Hematopoietic multipotent progenitor cell treated with erythropoietin and hydrocortisone succinate and interleukin-3 and kit ligand, for 6 days (in vitro differentiated cells): ENCODE results near the gene DGAT2.

Source experiments
- DNase-seq: peaks from one replicate; pipeline ENCODE4 v3.0.0-alpha.2; 2015

Gene DGAT2

DNA sequence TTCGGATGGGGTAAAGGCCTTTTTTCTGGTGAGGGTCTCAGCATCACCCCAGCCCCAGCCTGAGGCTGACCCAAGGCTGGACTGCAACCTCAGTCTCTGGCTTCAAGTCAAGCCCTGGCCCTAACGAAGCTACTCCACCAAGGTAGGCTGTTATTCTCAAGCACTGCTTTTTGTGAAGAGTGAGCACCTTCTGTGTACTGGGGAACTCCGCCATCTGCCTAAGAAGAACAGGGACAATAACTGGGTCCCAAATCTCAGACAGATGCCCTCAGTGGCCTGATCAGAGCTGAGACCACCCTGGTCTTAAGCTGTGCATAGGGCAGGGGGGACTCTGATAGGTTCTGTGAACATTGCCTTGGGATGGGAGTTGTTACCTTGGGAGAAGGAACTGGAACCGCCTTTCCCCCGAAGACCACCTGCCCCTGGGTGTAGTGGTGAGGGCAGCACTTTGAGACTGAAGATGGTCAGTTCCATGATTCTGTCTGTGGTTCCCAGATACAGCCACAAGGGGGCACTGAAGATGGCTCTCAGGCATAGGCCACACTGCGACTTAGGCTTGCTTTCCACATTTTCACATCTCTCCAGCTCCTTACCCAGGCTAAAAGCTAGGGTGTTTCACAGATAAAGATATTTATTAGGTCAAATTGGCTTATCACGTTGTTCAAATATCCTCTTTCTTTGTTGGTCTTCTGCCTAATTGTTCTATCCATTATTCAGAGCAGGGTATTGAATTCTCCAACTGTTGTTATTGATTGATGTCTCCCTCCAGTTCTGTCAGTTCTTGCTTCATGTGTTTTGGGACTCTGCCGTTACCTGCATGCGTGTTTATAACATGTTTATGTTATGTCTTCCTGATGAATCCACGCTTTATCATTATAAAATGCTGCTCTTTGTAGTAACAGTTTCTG lies 34.6 kb downstream of the DGAT2 start:
- DNase-seq, result peak; percentile 86

DNA sequence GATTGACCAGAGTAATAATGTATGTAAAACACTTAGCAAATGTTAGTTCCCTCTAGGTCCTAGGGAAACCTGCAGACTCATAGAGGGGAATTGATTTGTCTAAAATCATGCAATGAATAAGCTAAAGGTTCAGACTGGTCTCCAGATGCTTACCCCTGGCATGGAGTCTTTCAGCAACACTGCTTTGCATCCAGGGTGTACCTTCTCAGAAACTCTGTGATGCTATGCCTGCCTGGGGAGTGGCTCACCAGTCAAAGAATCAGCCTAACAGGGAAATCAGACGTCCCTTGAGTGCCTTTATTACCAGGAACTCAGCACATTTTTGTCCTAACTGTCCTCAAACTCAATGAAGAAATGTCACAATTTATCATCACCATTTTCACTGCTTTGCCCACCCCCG lies 40.5 kb downstream of the DGAT2 start:
- DNase-seq, result no peak

DNA sequence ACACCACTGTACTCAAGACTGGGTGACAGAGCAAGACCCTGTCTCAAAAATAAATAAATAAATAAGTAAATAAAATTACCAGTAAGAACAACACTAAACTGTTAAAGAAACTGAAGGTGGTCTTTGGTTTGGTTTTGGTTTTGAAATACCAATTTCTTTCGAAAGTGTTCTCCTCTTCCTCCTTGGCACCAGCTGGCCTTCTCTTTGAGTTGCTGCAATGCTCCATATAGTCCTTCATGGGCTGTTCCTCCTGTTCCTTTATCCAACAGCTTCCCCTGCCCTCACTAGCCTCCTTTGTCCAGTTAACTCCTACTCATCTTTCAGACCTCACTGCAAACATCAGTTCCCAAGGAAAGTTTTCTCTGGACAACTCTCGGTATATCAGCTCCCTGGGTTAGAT lies 41.4 kb downstream of the DGAT2 start:
- no peak for DNase-seq

DNA sequence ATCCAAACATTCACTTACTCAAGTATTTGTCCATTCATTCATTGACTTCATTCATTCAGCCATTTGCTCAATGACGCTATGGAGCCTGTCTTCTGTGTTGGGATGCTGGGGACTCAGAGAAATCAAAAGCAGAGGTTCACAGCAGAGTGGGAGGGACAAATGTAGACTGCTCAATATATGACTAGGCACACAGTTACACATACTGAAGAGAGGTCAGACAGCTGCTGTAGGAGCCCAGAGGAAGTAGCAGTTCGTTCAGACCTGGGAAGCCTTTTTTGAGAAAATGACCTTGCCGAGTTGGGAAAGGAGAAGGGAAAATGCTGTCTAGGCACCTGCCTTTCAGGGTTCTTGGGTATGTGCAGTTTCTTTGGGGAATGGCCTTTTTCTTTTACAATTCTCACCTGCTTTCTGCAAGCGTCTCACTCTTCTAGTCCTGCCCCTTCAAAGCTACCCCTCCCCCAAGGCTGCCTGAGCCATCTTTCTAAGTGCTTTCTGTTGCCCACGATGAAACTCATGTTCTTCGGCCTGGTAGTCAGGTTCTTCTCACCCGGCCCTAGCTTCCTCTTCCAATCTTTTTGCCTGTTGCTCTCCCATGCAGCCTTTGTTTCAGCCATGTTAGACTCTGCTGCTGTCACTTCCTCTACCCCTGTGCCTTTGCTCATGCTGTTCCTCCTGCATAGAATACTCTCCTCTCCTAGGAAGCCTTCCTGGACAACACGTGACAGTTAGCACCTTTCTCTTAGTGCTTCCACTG lies 42.2 kb downstream of the DGAT2 start:
- DNase-seq, result no peak

DNA sequence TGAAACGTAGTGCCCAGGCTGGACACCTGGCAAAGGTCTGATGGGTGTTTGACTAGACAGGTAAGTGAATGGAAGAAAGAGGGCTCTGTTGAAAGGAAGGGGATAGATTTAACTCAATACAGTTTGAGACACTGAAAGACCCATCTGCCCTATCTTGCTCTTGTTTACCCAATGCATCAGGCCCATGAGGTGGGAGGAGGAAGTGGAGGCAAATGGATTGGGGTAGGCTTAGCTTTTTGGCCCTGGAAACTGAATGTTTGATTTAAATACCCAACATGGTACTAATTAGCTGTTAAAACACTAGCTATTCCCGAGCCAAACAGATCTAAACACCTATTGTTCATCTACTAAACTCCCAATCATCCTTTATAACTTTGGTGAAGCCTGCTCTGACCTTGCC lies 42.9 kb downstream of the DGAT2 start:
- no peak for DNase-seq

DNA sequence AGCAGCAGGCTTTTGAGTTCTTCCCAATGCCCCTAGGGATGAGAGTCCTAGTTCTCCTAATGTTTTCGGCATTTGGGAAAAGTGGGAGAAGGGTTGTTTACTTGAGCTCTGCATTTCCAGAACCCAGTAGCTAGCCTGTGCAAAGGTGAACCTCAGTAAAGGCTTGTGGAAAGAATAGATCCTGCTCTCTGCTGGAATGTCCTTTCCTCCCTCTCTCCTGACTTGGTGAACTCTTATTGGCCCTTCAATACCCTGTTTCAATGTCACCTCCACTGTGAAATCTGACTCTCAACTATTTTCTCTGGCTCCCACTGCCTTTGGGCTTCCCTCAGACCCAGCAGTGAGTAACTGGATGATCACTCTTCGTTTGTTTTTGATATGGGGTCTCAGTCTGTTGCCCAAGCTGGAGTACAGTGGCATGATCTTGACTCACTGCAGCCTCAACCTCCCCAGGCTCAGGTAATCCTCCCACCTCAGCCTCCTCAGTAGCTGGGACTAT lies 44.0 kb downstream of the DGAT2 start:
- DNase-seq, result no peak

DNA sequence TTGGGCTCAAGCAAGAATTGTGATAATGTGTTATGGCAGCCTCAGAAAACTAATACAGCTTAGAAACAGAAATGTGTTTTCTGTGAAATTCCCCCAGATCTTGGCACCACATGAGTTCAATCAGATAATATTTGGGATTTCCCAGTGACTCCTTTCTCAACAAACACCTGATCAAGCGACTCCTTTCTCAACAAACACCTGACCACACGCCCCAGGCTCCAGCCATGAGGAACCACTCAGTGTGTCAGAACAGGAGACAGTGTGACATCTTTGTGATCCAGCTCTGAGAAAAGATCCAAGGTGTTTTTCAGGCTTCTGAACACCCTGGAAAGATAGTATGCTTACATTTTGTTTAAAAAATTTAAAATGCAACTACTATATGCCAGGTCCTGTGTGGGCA lies 44.5 kb downstream of the DGAT2 start:
- DNase-seq, result no peak

DNA sequence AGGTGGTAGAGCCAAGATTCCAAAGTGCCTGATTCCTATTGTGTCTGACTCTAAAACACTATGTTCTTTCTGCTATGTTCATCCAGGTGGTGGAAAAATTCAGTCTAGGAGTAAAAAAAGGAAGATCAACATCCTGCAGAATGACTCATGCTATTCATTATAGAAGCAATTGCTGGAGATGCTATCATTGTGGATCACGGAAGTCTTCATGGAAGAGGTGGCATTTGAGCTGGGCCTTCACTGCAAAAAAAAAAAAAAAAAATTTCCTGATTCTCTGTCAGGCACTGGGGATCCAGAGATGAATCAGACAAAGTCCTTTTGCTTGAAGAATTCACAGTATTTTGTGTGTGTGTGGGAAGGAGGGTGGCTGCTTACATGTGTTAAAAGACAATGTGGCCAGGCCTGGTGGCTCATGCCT lies 45.1 kb downstream of the DGAT2 start:
- DNase-seq, result no peak

DNA sequence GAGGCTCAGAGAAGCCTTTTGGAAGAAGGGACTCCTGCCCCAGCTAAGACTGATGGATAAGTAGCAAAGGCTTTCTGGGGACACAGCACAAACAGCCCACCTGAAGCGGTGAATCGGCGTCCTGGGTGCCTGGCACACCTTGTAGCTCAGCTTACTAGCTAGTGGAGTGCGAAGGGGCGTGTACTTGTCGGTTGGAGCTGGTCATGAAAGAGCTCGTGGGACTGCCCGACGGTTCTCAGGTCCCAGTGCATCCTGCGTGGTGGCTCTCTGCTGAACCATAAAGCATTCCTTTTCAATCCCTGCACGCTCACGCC lies 45.7 kb downstream of the DGAT2 start:
- no peak for DNase-seq

DNA sequence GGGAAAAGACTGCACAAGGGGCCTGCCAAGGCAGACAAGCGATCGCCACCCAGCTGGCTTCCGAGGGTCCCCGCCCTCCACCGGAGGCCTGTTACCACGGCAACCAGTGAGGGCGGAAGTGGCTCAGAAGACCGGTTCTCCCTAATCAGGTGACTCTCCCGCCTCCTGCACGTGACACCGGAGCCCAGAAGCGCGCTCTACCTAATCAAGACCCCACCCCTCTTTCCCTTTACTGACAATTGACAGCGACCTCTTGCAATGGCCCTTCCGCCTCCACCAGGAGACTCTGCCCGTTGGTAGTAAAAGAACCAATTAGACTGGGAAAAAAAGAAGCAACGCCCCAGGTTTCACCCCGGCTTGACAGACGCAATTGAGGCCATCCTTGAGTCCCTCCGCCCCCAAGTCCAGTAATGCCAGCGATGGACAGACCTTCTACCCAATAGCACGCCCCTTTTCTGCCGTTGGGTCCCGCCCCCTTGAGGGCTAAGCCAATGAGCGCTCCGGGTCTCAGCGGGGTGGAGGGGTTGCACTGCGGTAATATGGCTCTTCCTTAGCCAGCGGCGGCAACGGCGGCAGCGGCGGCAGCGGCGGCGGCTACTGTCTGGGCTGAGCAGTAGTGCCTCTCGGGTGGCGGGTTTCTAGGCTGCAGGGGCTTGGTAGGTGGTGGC lies 46.2 kb downstream of the DGAT2 start, which contains the start of gene UVRAG:
Gene UVRAG, plus strand, starts transcription at position 534 of the 668 bp plus-strand sequence. CDS start 198 bp downstream, outside the sequence.
- peak; percentile 100 for DNase-seq

DNA sequence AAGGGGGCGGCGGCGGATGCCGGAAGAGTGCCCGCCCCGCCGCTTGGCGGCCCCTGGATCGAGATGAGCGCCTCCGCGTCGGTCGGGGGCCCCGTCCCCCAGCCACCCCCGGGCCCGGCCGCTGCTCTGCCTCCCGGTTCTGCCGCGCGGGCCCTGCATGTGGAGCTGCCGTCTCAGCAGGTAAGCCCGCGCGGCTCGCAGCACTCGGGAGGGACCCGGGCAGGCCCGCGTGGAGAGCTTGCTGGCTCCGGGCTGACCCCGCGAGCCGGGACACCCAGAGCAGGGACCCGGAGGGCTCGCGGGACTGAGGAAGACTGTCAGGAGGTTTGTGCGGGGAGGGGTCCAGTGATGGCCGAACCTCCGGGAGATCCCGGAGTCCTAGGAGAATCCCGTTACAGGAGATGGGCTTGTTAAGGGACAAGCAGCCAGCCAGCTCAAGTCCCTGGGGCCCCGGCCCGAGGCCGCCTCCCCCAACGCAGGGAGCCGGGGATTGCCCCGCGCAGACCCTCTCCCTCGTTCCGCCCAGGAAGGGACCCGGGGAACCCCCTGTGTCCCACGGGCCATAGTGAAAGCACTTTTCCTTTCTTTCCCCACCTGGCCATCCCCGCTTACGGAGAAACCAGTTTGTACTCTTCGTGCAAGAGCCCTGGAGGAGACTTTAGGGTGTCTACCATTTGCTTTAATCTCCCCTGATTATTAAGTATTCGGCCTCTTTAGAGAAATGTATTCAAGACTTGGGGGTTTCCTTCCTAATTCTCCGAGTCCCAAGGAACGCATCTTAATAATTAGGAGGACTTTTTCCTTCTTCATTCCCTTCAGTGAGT lies 47.0 kb downstream of the DGAT2 start:
- peak; percentile 43 for DNase-seq

DNA sequence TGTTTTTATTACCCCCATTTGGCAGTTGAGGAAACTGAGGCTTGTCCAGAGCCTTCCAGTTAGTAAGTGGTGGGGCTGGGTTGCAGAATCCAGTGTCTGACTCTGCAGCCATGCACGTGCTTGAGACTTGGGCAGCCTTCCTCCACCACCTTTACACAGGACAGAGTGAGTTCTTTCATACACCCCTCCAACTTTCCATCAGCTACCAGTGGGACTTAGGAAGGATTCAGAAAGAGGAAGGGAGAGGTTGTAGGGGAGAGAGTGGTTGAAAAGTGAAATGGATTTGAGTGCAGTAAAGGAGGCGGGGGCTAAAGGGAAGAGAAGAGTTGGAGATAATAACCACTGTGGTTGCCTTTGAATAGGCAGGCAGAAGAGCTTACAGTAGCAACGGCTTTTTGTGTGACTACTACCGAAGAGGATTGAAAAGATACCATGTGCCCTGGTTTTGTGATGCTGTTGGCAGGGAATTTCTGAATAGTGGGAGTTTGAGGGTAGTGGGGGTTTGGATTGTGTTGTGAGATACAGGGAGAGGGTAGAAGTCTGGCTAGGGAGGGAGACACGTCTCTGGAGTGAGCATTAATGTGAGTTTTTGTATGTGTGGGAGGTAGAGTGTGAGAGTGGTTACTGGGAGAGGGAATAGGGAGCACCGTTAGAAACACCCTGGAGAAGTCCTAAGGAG lies 48.1 kb downstream of the DGAT2 start:
- DNase-seq, result peak; percentile 82

DNA sequence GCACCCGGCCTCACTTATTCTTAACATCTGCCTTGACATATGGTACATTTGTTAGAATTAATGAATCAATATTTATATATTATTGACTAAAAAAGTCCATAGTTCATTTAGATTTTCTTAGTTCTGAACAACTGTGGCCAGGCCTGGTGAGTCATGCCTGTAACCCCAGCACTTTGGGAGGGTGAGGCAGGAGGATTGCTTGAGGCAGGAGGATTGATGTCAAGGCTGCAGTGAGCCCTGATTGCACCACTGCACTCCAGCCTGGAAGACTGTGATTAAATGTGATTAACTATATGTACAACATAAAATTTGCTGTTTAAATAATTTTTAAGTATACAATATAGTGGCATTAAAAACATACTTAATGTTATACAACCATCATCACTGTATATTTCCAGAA lies 52.1 kb downstream of the DGAT2 start:
- no peak for DNase-seq

DNA sequence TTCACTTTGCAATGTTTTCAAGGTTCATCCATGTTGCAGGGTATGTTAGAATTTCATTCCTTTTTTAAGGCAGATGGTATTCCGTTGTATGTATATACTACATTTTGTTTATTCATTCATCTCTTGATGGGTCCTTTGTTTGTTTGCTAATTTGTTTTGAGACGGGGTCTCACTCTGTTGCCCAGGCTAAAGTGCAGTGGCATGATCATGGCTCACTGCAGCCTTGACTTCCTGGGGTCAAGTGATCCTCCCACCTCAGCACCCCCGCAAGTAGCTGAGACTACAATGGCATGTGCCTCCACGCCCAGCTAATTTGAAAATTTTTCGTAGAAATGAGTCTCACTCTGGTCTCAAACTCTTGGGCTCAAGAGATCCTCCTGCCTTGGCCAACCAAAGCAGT lies 52.6 kb downstream of the DGAT2 start:
- no peak for DNase-seq

DNA sequence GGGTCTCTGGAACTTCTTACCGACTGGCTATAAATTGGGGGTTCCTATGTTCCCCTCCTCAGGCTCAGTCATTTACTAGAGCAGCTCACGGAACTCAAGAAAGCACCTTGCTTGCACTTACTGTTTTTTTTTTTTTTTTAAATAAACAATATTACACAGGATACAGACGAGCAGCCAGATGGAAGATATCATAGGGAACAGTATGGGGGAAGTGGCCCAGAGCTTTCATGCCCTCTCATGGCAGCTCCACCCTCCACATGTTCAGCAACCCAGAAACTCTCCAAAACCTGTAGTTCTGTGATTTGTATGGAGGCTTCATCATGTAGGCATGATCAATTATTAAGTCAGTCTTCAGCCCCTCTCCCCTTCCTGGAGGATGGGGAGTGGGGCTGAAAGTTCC lies 54.0 kb downstream of the DGAT2 start:
- no peak for DNase-seq

DNA sequence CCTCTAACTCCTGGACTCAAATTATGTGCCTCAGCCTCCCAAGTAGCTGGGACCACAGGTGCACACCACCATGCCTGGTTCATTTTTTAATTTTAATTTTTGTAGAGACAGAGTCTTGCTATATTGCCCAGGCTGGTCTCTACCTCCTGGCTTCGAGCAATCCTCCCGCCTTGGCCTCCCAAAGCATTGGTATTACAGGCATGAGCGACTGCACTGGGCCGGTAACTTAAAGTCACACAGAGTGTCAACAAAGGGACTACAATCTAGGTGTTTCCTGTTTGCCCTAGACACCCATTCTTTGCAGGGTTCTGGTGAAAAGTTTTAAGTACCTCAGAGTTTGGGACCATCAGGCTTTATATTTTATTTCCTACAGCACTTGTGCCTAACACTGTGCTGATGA lies 54.8 kb downstream of the DGAT2 start:
- no peak for DNase-seq

DNA sequence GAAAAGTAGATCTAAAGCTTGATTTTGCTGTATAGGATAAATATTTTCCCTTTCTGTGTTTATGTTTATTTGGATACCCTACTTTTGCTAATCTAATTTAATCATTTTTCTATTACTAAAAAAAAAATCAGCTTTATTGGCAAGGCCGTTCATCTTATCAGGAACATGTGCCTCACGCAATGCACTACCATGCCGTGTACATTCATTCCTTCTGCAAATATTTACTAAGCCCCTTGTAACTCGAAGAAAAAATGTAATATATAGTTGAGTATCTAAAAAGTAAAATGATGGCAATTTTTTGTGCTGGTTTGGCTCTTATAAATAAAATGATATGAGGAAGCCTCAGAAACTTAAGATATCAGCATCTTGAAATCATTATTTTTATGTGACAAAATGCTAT lies 55.4 kb downstream of the DGAT2 start:
- no peak for DNase-seq

DNA sequence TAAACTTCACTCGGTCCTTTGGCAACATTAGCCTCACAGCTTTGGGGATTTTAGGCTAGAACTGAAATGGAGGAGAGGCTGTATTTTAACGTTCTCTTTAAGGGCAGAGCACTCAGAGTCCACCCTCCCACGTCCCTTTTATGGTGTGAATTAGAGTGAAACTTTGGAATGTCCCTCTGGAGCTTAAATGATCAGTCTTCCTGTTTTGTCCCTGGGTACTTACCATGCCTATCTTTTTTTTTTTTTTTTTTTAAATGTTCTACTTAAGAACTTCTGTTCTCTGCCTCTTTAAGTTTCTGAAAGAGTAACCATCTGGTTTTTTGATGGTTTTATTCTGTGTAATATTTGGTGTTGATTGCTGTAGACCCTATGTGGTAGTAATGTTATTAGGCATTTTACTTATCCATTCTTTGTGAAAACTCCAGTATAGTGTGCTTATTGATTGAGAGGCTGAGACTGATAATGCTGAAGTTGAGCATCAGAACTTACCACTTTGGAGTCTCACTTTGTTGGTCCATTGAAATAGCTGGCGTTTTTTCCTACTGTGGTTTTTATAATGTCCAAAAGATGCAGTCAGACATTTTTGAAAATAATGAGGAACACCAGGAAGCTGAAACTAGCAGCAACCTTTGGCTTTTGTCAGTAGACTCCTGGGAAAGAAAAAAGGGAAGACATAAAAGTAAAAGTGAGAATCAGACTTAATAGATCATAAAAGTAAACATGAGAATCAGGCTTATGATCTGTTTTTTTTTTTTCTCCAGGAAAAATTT lies 58.1 kb downstream of the DGAT2 start:
- DNase-seq, result no peak

DNA sequence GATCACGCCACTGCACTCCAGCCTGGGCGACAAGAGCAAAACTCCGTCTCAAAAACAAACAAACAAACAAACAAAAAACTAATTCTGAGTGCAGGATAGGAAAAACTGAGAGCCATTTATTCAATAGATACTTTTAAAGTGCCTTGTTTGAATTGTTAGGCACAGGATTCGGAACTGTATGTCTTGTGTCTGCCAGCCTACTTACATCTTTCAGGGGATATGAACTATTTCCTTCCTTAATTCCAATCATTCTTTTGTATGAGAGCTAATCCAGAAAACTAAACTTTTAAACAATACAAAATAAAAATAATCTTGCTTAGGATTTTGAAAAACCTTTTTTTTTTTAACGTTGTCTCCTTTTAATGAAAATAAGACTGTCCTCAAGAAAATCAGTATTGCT lies 59.0 kb downstream of the DGAT2 start:
- DNase-seq, result no peak

DNA sequence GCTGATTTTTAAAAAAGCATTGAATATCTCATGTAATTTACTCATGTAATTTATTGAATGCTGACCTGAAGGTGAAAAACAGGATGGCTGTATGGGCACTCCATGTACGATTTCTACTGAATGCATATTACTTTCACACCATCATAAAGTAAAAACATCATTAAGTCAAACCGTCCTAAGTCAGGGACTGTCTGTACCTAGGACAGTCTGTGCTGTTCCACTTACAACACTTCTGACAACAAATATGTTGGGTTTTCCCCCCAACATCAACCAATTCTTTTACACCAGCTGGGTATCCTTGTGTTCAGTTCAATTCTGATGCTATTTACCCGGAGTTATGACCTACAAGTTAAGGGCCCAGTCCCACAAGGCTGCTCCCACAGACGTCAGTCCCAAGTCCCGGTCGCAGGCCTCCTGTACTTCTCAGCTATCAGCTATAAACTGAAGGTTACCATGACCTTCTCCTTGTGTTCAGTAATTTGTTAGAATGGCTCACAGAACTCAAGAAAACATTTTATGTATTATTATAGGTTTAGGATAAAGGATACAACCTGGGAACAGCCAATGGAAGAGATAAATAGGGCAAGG lies 63.4 kb downstream of the DGAT2 start:
- DNase-seq, result no peak

DNA sequence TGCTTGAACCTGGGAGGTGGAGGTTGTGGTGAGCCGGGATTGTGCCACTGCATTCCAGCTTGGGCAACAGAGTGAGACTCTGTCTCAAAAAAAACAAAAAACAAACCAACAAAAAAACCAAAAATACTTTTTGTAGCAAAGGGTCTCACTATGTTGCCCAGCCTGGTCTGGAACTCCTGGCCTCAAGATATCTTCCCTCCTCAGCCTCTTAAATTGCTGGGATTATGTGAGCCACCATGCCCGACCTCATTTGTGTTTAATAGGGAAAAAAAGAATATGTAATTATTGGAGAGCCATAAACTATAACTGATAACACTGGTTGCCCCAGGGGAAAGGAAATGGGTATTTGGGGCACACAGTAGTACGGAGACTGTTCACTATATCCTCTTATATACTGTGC lies 66.2 kb downstream of the DGAT2 start:
- DNase-seq, result no peak
